ENCODE results near the gene CSKMT. TPM values are rescaled to one million over a fixed set of nuclear protein-coding genes. Genes with fewer than 3 reads are reported as not detected.

Gene CSKMT
- total and polyA plus RNA-seq, 2 donors (not counting 3 experiments of a cell fraction or from before 2014, with no cell fraction given), result 7.8 to 38.1 TPM

GRCh38 chr11:62716816-62717215 is 51.7 kb downstream of the CSKMT start:
- H3K27ac ChIP-seq (ENCODE audit: insufficient read depth, low read depth, low read length), result no peak overlapping the region
- no peak overlapping the region for H3K4me3 ChIP-seq (replicated peaks in 1 of 3; ENCODE audit: insufficient read depth in 1 of 3, low read depth in 1 of 3, low read length in 3 of 3)
- no peaks in the 10 kb centered on the region for H3K9me3 ChIP-seq (replicated peaks; ENCODE audit: control insufficient read depth, insufficient read depth, low read length)
- CTCF ChIA-PET, result no interaction called here
- intact Hi-C loops (cut with micrococcal nuclease) (no loop called here), dilution Hi-C loops (cut with MboI; ENCODE audit: extremely low pct_ligation_motif_present, low sequenced_read_pairs) (no loop called here)
- no peak overlapping the region for H2AFZ ChIP-seq (ENCODE audit: low read depth, low read length)
- no peak for TF ChIP-seq MYC (IDR thresholded peaks at IDR 0.05; ENCODE audit: low read depth, low read length)
- no peak for TF ChIP-seq EZH2 (IDR thresholded peaks at IDR 0.05; ENCODE audit: borderline replicate concordance, low read depth, low read length, severe bottlenecking)
- TF ChIP-seq POLR2A (IDR thresholded peaks at IDR 0.05; ENCODE audit: low read depth, low read length), result no peak
- no peak for TF ChIP-seq POLR2AphosphoS5 (IDR thresholded peaks at IDR 0.05; ENCODE audit: insufficient read depth, low read depth, low read length)
- no peak for TF ChIP-seq JUN (IDR thresholded peaks at IDR 0.05; ENCODE audit: borderline replicate concordance, insufficient read depth, insufficient read length, low read depth)
- no peak for TF ChIP-seq MAX (IDR thresholded peaks at IDR 0.05; ENCODE audit: insufficient read depth, insufficient read length)
- TF ChIP-seq, protein P1, sequence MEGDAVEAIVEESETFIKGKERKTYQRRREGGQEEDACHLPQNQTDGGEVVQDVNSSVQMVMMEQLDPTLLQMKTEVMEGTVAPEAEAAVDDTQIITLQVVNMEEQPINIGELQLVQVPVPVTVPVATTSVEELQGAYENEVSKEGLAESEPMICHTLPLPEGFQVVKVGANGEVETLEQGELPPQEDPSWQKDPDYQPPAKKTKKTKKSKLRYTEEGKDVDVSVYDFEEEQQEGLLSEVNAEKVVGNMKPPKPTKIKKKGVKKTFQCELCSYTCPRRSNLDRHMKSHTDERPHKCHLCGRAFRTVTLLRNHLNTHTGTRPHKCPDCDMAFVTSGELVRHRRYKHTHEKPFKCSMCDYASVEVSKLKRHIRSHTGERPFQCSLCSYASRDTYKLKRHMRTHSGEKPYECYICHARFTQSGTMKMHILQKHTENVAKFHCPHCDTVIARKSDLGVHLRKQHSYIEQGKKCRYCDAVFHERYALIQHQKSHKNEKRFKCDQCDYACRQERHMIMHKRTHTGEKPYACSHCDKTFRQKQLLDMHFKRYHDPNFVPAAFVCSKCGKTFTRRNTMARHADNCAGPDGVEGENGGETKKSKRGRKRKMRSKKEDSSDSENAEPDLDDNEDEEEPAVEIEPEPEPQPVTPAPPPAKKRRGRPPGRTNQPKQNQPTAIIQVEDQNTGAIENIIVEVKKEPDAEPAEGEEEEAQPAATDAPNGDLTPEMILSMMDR (IDR thresholded peaks at IDR 0.05; ENCODE audit: extremely low read depth in 1 of 2, insufficient read depth in 1 of 2, low read depth in 1 of 2, low read length in 2 of 2), result no peak
- no peak for TF ChIP-seq FOS (IDR thresholded peaks at IDR 0.05; ENCODE audit: borderline replicate concordance, insufficient read depth, low read length)
- TF ChIP-seq GATA2 (IDR thresholded peaks at IDR 0.05; ENCODE audit: insufficient read depth, insufficient read length, low read depth, low read length), result no peak
- no peak overlapping the region for H3K4me2 ChIP-seq (ENCODE audit: insufficient read depth, low read length)
- FAIRE-seq (no peak), DNase-seq (ENCODE audit: low read depth, low spot score) (no peak)
- peaks cover 47 to 50% of the 10 kb centered on the region in 2 experiments for H3K36me3 ChIP-seq (ENCODE audit: control insufficient read depth in 2 of 2, extremely low read depth in 1 of 2, insufficient read depth in 2 of 2, low read length in 2 of 2)
- no TSS peak for BruUV-seq (replicated peaks)
- no peaks in the 10 kb centered on the region for H4K20me1 ChIP-seq (replicated peaks; ENCODE audit: control insufficient read depth, extremely low read depth, insufficient read depth, low read length)
- peaks cover 40% of the 10 kb centered on the region for H3K79me2 ChIP-seq (ENCODE audit: control insufficient read depth, insufficient read depth, low read length)
- no peaks in the 10 kb centered on the region for H3K4me1 ChIP-seq (ENCODE audit: control insufficient read depth, extremely low read depth, insufficient read depth, low read length)
- no peak overlapping the region for H3K9ac ChIP-seq (replicated peaks; ENCODE audit: extremely low read depth, insufficient read depth, low read length)
- no peaks in the 10 kb centered on the region for H3K9me1 ChIP-seq (replicated peaks; ENCODE audit: control insufficient read depth, extremely low read depth, insufficient read depth, low read length)
- POLR2A ChIA-PET, result no interaction called here
- no peaks in the 10 kb centered on the region for H3K27me3 ChIP-seq (ENCODE audit: control insufficient read depth in 2 of 2, insufficient read depth in 2 of 2, low read length in 2 of 2)

Small RNAs within 50 kb of the gene (small RNA-seq; reads per million reads assigned to genes)
- gene SNORA57 (ENCODE audit: insufficient read depth, insufficient read length, low read depth, low replicate concordance), result not detected

Other genes starting within 250 kb of the CSKMT start
- not detected in 2 replicates for gene SCGB1A1, start 246.3 kb upstream of the CSKMT start, total RNA-seq
- not detected in 2 replicates for gene SCGB1A1, start 246.3 kb upstream of the CSKMT start, polyA plus RNA-seq
- gene AHNAK, start 118.5 kb upstream of the CSKMT start, total RNA-seq, result 381 and 436 TPM in 2 replicates
- 25.1 and 35.2 TPM in 2 replicates for gene AHNAK, start 118.5 kb upstream of the CSKMT start, polyA plus RNA-seq
- 1,341 and 1,345 TPM in 2 replicates for gene EEF1G, start 91.4 kb upstream of the CSKMT start, total RNA-seq
- gene EEF1G, start 91.4 kb upstream of the CSKMT start, polyA plus RNA-seq, result 1,723 and 2,133 TPM in 2 replicates
- gene TUT1, start 73.8 kb upstream of the CSKMT start, total RNA-seq, result 16.9 and 17.8 TPM in 2 replicates
- 11.5 and 12.7 TPM in 2 replicates for gene TUT1, start 73.8 kb upstream of the CSKMT start, polyA plus RNA-seq
- 166 and 176 TPM in 2 replicates for gene MTA2, start 63.4 kb upstream of the CSKMT start, total RNA-seq
- gene MTA2, start 63.4 kb upstream of the CSKMT start, polyA plus RNA-seq, result 30.2 and 40.4 TPM in 2 replicates
- gene EML3, start 52.5 kb upstream of the CSKMT start, total RNA-seq, result 101 and 110 TPM in 2 replicates
- 75.7 and 78.3 TPM in 2 replicates for gene EML3, start 52.5 kb upstream of the CSKMT start, polyA plus RNA-seq
- gene ROM1, start 52.1 kb upstream of the CSKMT start, total RNA-seq, result 8.2 and 8.8 TPM in 2 replicates
- 4.8 and 5.3 TPM in 2 replicates for gene ROM1, start 52.1 kb upstream of the CSKMT start, polyA plus RNA-seq
- 31.6 and 35.0 TPM in 2 replicates for gene B3GAT3, start 43.3 kb upstream of the CSKMT start, total RNA-seq
- 37.2 and 48.0 TPM in 2 replicates for gene B3GAT3, start 43.3 kb upstream of the CSKMT start, polyA plus RNA-seq
- gene GANAB, start 18.7 kb upstream of the CSKMT start, total RNA-seq, result 357 and 389 TPM in 2 replicates
- 433 and 455 TPM in 2 replicates for gene GANAB, start 18.7 kb upstream of the CSKMT start, polyA plus RNA-seq
- gene INTS5, start 12.0 kb upstream of the CSKMT start, total RNA-seq, result 21.7 and 22.8 TPM in 2 replicates
- gene INTS5, start 12.0 kb upstream of the CSKMT start, polyA plus RNA-seq, result 20.3 and 20.9 TPM in 2 replicates
- gene C11orf98, start 102 bp upstream of the CSKMT start, total RNA-seq, result 58.7 and 61.0 TPM in 2 replicates
- gene C11orf98, start 102 bp upstream of the CSKMT start, polyA plus RNA-seq, result 32.3 and 39.5 TPM in 2 replicates
- gene UQCC3, start 6.4 kb downstream of the CSKMT start, total RNA-seq, result 8.6 and 9.0 TPM in 2 replicates
- gene UQCC3, start 6.4 kb downstream of the CSKMT start, polyA plus RNA-seq, result 15.3 and 15.5 TPM in 2 replicates
- 7.5 and 10.5 TPM in 2 replicates for gene LBHD1, start 7.0 kb downstream of the CSKMT start, total RNA-seq
- gene LBHD1, start 7.0 kb downstream of the CSKMT start, polyA plus RNA-seq, result 3.5 and 3.8 TPM in 2 replicates
- gene UBXN1, start 13.8 kb downstream of the CSKMT start, total RNA-seq, result 112 and 113 TPM in 2 replicates
- gene UBXN1, start 13.8 kb downstream of the CSKMT start, polyA plus RNA-seq, result 105 and 114 TPM in 2 replicates
- 0.20 and 0.37 TPM in 2 replicates for gene LRRN4CL, start 24.2 kb downstream of the CSKMT start, total RNA-seq
- 0.03 TPM in 1 of 2 replicates, not detected in the other for gene LRRN4CL, start 24.2 kb downstream of the CSKMT start, polyA plus RNA-seq
- gene BSCL2, start 42.1 kb downstream of the CSKMT start, total RNA-seq, result 31.1 and 31.3 TPM in 2 replicates
- gene BSCL2, start 42.1 kb downstream of the CSKMT start, polyA plus RNA-seq, result 94.8 and 126 TPM in 2 replicates
- not detected in 2 replicates for gene GNG3, start 42.4 kb downstream of the CSKMT start, total RNA-seq
- not detected in 2 replicates for gene GNG3, start 42.4 kb downstream of the CSKMT start, polyA plus RNA-seq
- gene HNRNPUL2, start 62.1 kb downstream of the CSKMT start, total RNA-seq, result 53.4 and 56.2 TPM in 2 replicates
- 14.1 and 18.3 TPM in 2 replicates for gene HNRNPUL2, start 62.1 kb downstream of the CSKMT start, polyA plus RNA-seq
- 31.6 and 43.5 TPM in 2 replicates for gene TTC9C, start 63.2 kb downstream of the CSKMT start, total RNA-seq
- 20.6 and 27.4 TPM in 2 replicates for gene TTC9C, start 63.2 kb downstream of the CSKMT start, polyA plus RNA-seq
- gene ZBTB3, start 88.8 kb downstream of the CSKMT start, total RNA-seq, result 6.9 and 8.1 TPM in 2 replicates
- 3.7 and 4.1 TPM in 2 replicates for gene ZBTB3, start 88.8 kb downstream of the CSKMT start, polyA plus RNA-seq
- 94.3 and 96.2 TPM in 2 replicates for gene POLR2G, start 96.3 kb downstream of the CSKMT start, total RNA-seq
- 258 and 266 TPM in 2 replicates for gene POLR2G, start 96.3 kb downstream of the CSKMT start, polyA plus RNA-seq
- 28.9 and 30.4 TPM in 2 replicates for gene TAF6L, start 106.1 kb downstream of the CSKMT start, total RNA-seq
- gene TAF6L, start 106.1 kb downstream of the CSKMT start, polyA plus RNA-seq, result 28.6 and 33.3 TPM in 2 replicates
- 27.6 and 27.8 TPM in 2 replicates for gene TMEM179B, start 122.1 kb downstream of the CSKMT start, total RNA-seq
- gene TMEM179B, start 122.1 kb downstream of the CSKMT start, polyA plus RNA-seq, result 102 and 123 TPM in 2 replicates
- gene TMEM223, start 126.7 kb downstream of the CSKMT start, total RNA-seq, result 11.8 and 12.7 TPM in 2 replicates
- 26.7 and 31.8 TPM in 2 replicates for gene TMEM223, start 126.7 kb downstream of the CSKMT start, polyA plus RNA-seq
- 71.4 and 74.4 TPM in 2 replicates for gene NXF1, start 140.1 kb downstream of the CSKMT start, total RNA-seq
- gene NXF1, start 140.1 kb downstream of the CSKMT start, polyA plus RNA-seq, result 99.8 and 101 TPM in 2 replicates
- 41.3 and 42.8 TPM in 2 replicates for gene STX5, start 166.7 kb downstream of the CSKMT start, total RNA-seq
- gene STX5, start 166.7 kb downstream of the CSKMT start, polyA plus RNA-seq, result 46.4 and 50.7 TPM in 2 replicates
- gene TEX54, start 167.5 kb downstream of the CSKMT start, total RNA-seq, result not detected in 2 replicates
- gene TEX54, start 167.5 kb downstream of the CSKMT start, polyA plus RNA-seq, result not detected in 2 replicates
- 51.7 and 51.8 TPM in 2 replicates for gene WDR74, start 174.3 kb downstream of the CSKMT start, total RNA-seq
- gene WDR74, start 174.3 kb downstream of the CSKMT start, polyA plus RNA-seq, result 44.7 and 44.8 TPM in 2 replicates
- 190 and 208 TPM in 2 replicates for gene SLC3A2, start 215.6 kb downstream of the CSKMT start, total RNA-seq
- gene SLC3A2, start 215.6 kb downstream of the CSKMT start, polyA plus RNA-seq, result 337 and 344 TPM in 2 replicates

Data from endothelial cell of umbilical vein (primary cell).